HG03558 (cell line): ENCODE measurements around the gene CCL2.

Source experiments
- ATAC-seq: cut with Tn5 transposase; IDR thresholded peaks from one replicate; pipeline ENCODE4 v1.9.1; 2021; ENCODE audit warnings: moderate number of reproducible peaks; ENCODE audit not compliant: unreplicated experiment; ENCODE audit errors: extremely low read depth

The CCL2 gene

DNA sequence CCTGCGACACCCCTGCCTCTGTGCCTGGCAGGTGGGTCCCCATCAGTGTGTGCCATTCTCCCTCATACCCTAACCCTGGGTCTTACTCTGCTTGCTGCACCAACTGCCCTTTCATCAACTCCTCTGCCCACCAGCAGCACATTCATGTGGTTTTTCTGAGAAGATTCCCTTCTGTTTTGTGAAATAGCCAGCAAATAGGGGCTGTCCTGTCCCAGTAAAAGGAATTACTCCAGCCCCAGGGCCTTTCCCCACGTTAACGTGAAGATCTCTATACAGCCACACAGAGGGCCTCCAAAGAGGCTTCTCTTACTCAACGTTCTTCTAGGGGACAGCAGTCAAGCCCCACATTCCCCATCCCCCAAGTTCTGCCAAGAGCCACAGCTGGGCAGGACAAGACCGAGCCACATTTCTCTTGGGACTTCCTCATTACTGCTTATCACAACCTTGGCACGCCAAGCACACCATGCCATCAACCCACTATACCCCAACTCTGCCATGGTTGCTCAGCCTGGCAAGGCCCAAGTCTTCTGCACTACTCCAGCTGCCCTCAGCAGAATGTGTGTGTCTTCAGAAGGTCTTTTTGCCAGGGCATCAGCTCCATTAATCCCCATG, 18.7 kb upstream of the CCL2 start:
- ATAC-seq, result no peak

GRCh38 chr17:34237458-34237857, 17.6 kb upstream of the CCL2 start:
- no peak for ATAC-seq

DNA sequence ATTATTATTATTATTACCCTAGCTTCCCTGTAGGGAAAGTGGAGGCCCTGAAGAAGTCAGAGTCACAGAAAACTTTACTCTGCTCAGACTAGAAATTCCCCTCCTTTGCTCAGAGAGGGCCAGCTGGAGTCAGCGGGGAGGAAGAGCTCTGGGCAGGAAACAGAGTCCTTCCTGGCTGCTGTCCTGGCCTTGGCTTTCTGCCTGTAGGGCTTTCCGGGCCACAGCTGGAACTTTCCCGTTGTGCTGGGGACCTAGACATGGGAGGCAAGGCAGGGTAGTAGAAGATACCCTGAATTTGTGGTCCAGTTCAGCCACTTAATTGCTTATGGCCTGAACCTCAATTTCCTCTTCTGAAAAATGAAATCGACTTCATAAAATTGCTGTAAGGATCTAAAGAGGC, 14.0 kb upstream of the CCL2 start:
- no peak for ATAC-seq

DNA sequence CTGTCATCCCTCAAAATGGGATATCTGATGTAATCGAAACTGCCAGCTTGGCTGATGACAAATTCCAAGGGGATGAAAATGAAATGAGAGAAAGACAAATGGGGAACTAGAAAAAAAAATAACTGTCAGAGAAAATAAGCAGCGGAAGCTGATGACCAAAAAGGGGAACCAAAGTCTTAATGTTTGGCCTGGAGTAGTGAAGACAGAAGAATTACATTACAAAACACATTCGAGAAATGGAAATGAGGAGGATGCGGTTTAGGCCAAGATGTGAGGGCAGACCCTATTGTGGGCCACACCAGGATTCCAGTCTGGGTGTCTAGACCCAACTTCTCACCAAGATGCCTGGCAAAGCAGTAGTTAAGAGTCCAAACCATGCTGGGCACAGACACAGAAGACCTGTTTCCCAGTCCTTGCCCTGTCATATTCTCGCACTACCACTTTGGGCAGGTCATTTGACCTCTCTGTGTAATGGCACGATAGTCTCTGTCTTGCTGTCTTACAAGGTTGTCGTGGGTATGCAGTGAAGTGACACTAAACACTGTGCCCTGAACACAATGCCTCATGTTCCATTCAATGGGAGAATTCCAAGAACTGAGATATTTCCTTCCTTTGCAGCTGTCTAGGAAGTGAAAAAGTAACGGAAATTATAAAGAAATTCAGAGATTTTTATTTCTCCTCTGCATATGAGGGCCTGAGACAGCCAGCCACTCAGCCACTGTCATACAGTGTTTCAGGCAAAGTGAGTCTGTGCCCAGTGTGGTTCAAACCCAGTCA, 12.3 kb upstream of the CCL2 start:
- no peak for ATAC-seq

GRCh38 chr17:34243364-34244320, 11.4 kb upstream of the CCL2 start:
- no peak for ATAC-seq

DNA sequence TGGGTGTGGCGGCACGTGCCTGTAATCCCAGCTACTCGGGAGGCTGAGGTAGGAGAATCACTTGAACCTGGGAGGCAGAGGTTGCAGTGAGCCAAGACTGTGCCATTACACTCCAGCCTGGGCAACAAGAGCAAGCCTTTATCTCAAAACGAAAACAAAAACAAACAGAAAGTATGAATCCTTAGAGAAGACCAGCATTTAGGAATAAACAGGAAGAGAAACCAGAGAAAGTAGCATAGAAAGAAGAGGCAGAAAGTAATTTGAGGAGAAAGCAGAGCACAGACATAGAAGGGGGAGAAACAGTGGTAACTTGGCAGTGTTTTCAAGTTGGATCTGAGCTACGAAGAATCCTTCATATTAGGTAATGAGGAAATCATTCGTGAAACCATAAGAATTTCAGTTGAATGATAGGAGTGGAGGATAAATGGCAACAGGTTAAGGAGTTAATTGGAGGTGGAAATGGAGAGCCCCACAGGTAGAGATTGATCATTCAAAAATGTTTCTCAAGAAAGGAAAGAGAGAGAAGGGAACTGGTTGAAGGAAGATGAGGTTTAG, 9.7 kb upstream of the CCL2 start:
- no peak for ATAC-seq

DNA sequence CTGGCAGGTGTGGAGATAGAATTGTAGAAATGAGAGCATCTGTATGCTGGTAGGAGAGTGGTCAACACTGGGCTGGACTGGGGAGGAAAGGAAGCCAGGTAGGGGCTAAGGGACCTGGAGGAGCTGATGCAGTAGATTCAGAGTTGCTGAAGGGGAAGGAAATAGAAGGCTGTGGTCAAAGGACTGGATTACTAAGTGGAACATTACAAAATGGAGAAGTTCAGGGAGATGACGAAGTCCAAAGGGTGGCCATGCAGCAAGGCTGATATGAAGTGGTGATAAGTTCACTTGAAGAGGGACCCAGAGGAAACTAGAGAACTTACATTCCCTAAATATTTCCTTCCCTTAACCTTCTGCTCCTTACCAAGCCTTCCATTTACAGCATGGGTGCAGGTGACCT, 8.6 kb upstream of the CCL2 start:
- no peak for ATAC-seq

DNA sequence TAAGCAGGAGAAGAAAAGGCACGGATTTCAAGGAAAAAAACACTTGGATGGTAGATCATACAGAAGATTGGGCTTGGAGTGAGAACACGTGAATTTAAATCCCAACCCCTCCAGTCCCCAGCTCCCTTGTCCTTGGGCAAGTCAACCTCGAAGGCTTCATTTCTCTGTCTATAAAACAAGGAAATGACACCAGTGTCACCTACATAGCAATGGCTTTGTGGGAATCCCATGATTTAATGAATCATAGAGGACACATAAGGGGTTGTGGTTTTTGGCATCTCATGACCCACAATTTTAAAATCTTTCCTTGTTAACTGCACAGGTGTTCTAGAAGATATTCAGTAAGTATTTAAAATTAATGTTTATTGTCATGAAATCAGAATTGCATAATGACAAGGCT, 8.2 kb upstream of the CCL2 start:
- no peak for ATAC-seq

- ATAC-seq, result no peak
Measured at GRCh38 chr17:34248511-34249024, 6.5 kb upstream of the CCL2 start.

- no peak for ATAC-seq
Measured at GRCh38 chr17:34249061-34249460, 6.0 kb upstream of the CCL2 start.

DNA sequence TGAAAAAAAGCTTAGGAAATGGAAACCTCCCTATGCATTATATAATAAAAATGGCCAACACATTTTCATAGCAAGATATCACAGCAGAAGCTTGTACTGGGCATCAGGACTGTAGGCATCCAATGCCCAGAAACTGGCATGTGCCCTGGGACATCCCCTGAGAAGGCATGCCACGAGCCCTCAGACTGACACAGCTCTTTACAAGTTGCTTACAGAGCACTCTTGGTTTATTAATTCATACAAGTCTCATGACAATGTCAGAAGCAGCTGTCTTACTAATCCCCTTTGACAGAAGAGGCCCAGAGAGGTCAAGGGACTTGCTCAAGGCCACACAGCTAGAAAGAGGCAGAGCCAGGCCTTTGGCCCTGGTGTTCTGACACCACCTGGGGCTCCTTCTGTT, 5.6 kb upstream of the CCL2 start:
- ATAC-seq, result no peak

DNA sequence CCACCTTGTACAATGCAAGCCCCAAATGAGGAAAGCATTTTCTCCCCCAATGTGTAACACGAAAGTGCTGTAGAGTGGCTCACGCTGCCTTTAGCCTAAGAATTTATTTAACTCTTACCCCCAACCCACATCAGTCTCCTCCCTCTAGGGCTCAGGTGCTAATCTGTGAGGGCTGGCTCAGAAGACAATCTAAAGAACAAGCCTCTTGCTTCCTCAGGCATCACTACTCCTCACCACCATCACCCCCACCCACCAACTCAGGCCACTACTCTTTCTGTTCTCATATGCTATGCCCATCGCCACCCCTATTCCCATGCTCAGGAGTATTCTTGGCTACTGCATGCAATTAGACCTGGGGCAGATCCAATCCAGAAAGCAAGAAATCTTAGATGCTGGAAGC, 3.9 kb upstream of the CCL2 start:
- ATAC-seq, result no peak

- ATAC-seq, result no peak
Measured at GRCh38 chr17:34252095-34252443, 3.0 kb upstream of the CCL2 start.

DNA sequence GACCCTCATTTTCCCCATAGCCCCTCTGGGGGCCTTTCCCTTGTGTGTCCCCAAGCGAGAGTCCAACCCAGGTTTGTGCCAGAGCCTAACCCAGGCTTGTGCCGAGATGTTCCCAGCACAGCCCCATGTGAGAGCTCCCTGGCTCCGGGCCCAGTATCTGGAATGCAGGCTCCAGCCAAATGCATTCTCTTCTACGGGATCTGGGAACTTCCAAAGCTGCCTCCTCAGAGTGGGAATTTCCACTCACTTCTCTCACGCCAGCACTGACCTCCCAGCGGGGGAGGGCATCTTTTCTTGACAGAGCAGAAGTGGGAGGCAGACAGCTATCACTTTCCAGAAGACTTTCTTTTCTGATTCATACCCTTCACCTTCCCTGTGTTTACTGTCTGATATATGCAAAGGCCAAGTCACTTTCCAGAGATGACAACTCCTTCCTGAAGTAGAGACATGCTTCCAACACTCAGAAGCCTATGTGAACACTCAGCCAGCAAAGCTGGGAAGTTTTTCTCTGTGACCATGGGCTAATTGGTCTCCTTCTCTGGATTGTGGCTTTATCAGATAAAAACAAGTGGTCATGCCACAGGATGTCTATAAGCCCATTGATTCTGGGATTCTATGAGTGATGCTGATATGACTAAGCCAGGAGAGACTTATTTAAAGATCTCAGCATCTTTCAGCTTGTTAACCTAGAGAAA, 2.5 kb upstream of the CCL2 start:
- ATAC-seq, result no peak

GRCh38 chr17:34253139-34253525, 2.0 kb upstream of the CCL2 start:
- no peak for ATAC-seq

- ATAC-seq, result no peak
Measured at GRCh38 chr17:34254146-34254545, 939 bp upstream of the CCL2 start.

GRCh38 chr17:34255381-34255732, 272 bp downstream of the CCL2 start:
- no peak for ATAC-seq

DNA sequence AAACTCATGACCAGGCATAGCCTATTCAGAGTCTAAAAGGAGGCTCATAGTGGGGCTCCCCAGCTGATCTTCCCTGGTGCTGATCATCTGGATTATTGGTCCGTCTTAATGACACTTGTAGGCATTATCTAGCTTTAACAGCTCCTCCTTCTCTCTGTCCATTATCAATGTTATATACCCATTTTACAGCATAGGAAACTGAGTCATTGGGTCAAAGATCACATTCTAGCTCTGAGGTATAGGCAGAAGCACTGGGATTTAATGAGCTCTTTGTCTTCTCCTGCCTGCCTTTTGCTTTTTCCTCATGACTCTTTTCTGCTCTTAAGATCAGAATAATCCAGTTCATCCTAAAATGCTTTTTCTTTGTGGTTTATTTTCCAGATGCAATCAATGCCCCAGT, 756 bp downstream of the CCL2 start:
- ATAC-seq, result no peak

DNA sequence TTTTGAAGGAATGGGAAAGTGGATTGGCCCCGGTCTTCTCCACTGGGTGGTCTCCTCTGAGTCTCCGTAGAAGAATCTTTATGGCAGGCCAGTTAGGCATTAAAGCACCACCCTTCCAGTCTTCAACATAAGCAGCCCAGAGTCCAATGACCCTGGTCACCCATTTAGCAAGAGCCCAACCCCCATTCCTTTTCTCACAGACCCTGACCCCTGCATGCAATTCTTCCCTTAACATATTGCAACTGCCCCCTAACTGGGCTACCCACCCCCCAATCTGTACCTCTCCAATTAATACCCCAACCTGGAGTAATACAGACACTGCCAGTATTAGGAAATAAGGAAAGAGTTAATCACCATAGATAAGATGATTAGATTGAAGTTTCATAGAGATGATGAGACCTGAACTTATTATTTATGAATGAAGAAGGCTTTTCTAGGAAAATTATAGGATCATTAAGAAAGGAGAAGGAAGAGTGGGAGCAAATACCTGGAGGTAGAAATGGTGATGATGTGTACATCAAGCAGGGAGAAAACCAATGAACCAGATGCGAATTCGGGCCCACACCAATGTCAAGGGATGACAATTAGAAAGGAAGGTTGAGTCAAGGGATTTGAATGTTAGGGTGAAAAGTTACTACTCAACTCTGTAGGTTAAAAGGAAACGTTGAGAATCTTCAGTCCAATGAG, 2.4 kb downstream of the CCL2 start:
- ATAC-seq, result no peak

DNA sequence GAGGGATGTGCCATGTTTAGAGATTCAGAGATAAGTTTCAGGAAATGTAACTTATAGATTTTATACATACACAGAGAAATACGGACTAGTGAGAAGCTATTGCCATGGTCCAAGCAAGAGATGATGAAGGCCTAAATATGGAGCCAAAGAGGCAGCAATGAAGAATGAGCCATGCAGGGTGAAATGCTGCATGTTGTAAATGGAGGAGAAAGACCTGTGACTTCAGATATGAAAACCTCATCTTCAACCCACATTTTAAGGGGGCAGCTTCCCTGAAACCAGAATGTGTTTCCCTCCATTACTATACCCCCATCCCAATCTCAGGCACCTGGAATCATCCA, 2.9 kb downstream of the CCL2 start:
- ATAC-seq, result no peak
